H54 (cell line): ENCODE measurements around the gene CUL9.

ENCODE experiments used
- DNase-seq: peaks from one replicate; pipeline ENCODE4 v3.0.0; 2011; ENCODE audit warnings: low spot score, mixed read lengths; ENCODE audit not compliant: insufficient read length
- FAIRE-seq: peaks from 3 replicates; lab custom pipeline; 2011; peaks lifted over from hg19 to GRCh38; lab: Jason Lieb, UNC
- POLR2A ChIP-seq: IDR thresholded peaks from 2 replicates; pipeline ENCODE4 v1.6.1; 2011; ENCODE audit warnings: low read depth, mild to moderate bottlenecking, low read length

Gene CUL9

DNA sequence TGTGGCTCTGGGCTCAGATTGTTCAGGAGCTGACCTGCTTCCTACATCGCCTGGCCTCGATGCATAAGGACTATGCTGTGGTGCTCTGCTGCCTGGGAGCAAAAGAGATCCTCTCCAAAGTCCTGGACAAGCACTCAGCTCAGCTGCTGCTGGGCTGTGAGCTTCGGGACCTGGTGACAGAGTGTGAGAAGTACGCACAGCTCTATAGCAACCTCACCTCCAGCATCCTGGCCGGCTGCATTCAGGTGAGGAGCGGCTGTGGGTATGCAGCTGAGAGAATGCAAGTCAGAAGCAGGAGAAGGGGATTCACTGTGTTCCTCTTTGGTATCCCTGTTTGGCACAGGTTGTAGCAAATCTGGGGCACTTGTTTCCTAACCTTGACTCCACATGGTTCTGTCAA lies 17.9 kb downstream of the CUL9 start:
- no peak for DNase-seq
- FAIRE-seq: no peak
- TF ChIP-seq POLR2A: no peak

DNA sequence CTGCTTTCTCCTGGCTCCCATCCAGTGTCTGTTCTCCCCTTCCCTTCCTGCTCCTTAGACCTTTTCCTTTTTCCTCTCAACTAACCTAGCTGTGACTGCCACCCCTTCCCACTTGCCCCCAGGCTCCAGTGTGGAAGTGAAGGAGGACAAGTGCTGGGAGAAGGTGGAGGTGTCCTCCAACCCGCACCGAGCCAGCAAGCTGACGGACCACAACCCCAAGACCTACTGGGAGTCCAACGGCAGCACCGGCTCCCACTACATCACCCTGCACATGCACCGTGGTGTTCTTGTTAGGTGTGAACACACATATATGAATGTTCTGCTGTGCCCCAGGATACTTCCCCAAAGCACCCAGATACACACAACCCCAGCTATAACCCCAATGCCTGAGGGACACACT lies 18.5 kb downstream of the CUL9 start:
- no peak for TF ChIP-seq POLR2A
- DNase-seq: no peak
- no peak for FAIRE-seq

DNA sequence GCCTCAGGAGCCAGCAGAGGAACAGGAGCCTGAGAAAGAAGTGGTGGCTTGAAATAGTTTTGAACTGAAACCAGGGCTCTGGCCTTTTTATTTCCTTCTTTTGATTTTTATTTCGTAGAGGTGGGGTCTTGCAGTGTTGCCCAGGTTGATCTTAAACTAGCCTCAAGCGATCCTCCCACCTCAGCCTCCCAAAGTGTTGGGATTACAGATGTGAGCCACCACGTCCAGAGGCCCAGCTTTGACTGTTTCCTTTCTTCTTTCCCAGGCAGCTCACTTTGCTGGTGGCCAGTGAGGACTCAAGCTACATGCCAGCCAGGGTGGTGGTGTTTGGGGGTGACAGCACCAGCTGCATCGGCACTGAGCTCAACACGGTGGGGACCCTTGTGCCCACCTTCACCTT lies 20.5 kb downstream of the CUL9 start:
- DNase-seq (no peak), FAIRE-seq (no peak)
- TF ChIP-seq POLR2A: no peak

DNA sequence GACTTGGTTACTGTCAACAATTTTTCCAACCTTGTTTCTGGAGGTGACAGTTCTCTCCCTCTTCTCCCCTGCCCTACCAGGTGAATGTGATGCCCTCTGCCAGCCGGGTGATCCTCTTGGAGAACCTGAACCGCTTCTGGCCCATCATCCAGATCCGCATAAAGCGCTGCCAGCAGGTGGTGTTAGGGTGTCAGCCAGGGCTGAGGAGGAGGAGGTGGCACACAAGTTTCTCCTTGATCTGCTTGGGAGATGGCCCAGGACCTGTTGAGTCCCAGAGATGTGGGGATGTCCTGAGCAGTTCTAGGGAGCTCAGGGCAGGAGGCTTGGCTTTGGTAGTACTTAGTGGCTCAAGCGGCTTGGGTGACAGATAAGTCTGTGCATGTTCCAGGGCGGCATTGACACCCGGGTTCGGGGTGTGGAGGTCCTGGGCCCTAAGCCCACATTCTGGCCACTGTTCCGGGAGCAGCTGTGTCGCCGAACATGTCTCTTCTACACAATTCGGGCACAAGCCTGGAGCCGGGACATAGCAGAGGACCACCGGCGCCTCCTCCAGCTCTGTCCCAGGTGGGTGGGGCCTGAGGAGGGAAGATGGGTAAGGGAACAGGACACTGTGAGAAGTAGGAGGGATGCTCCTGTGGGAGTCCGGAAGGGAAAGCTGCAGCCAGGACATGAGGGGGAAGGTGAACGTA lies 21.2 kb downstream of the CUL9 start:
- FAIRE-seq (no peak), DNase-seq (no peak)
- TF ChIP-seq POLR2A: no peak

DNA sequence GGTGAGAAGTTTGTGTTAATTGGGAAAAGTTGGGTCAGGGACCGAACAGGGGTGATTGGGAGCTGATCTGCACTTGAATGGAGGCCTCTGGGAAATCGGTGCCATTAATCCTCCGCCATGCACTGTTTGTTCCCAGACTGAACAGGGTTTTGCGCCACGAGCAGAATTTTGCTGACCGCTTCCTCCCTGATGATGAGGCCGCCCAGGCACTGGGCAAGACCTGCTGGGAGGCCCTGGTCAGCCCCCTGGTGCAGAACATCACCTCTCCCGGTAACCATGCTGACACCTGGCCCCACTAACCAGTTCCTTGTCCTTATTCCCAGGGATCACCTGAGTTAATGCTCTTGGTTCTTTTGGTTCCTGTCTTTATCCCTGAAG lies 21.7 kb downstream of the CUL9 start:
- no peak for TF ChIP-seq POLR2A
- FAIRE-seq: no peak
- no peak for DNase-seq

DNA sequence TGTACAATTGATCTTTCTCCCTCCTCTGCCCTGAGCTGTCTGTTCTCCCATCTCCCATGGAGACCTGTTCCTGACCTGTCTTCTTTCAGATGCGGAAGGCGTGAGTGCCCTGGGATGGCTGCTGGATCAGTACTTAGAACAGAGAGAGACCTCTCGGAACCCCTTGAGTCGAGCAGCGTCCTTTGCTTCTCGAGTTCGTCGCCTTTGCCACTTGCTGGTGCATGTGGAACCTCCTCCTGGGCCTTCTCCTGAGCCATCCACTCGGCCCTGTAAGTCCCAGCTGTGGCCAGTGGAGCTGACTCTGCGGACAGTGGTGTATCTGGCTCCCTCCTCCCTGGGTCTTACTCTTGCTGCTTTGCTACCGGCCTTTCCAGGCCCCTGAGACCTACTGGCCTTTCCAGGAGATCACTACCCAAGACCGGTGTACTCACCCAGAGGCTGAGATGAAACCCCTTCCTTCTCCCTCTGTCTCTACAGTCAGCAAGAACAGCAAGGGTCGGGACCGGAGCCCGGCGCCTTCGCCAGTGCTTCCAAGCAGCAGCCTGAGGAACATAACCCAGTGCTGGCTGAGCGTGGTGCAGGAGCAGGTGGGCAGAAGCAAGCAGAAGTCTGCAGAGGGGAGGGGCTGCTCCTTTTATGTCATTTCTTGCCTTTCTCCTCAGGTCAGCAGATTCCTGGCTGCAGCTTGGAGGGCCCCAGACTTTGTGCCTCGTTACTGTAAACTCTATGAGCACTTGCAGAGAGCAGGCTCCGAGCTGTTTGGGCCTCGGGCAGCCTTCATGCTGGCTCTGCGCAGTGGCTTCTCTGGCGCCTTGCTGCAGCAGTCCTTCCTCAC lies 22.5 kb downstream of the CUL9 start:
- no peak for FAIRE-seq
- no peak for TF ChIP-seq POLR2A
- no peak for DNase-seq

DNA sequence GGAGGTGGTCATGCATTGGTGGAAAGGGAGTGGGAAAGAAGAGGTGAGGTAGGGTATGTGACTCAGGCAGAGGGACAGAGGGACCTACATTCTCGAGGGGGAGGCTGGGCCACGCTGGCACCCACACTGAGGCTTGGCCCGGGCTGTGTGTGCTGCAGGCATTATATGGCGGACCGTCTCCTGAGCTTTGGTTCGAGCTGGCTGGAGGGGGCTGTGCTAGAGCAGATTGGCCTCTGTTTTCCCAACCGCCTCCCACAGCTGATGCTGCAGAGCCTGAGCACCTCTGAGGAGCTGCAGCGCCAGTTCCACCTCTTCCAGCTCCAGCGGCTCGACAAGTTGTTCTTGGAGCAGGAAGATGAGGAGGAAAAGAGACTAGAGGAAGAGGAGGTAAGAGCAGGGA lies 23.9 kb downstream of the CUL9 start:
- TF ChIP-seq POLR2A: no peak
- no peak for DNase-seq
- FAIRE-seq: no peak

DNA sequence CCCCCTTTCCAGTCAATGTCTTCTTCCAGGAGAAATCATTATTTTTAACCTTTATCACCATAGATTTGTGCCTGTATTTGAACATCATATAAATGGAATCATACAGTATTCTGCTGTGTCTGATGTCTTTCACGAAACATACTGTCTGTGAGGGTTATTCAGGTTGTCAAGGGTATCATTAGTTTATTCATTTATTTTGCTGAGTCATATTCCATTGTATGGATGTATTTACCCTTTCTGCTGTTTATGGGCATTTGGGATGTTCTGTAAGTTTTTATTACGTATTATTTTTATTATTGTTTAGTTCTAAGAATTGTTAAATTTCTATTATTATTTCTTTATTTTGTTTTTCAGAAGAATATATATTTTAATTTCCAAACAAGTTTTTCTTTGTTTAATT lies 25.3 kb downstream of the CUL9 start:
- no peak for TF ChIP-seq POLR2A
- FAIRE-seq: no peak
- no peak for DNase-seq

DNA sequence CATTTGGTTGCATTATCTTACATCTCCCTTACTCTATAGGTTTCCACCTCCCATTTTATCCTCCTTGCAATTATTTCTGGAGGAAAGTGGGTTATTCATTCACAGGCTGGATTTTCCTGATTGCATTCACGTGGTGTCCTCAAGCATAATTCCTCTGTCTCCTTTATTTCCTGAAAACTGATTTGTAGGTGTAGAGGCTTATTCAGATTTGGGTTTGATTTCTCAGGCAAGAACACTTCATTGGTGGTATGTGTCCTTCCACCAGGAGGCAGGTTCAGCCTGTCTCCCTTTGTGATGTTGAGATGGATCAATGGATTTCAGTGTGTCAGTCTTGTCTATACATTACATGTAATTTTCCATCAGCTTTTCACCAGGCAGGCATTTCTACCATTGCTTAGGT lies 30.0 kb downstream of the CUL9 start:
- FAIRE-seq (no peak), DNase-seq (no peak)
- no peak for TF ChIP-seq POLR2A

DNA sequence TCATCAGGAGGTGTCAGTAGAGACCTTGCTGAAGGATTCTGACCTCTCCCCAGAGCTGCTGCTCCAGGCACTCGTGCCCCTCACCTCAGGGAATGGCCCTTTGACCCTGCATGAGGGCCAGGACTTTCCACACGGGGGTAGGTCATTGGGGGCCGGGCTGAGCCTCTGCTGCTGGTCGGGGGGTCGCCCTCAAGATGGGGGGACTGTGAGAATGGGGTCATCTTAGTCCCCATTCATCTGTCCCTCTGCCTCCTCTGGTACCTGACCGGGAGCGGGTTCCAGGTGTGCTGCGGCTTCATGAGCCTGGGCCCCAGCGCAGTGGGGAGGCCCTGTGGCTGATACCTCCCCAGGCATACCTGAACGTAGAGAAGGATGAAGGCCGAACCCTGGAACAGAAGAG lies 31.4 kb downstream of the CUL9 start:
- DNase-seq (no peak), FAIRE-seq (no peak)
- no peak for TF ChIP-seq POLR2A

DNA sequence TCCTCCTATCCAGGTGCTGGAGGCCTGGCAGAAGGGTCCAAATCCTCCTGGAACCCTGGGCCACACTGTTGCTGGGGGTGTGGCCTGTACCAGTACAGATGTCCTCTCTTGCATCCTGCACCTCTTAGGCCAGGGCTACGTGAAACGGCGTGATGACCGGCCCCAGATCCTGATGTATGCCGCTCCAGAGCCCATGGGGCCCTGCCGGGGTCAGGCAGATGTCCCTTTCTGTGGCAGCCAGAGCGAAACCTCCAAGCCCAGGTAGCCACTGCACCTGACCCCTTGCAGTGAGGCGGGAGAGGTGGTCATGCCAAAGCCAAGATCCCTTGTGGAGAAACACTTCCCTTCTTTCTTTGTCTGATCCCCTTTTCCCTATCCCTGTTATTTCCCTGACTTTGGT lies 33.1 kb downstream of the CUL9 start:
- DNase-seq (no peak), FAIRE-seq (no peak)
- no peak for TF ChIP-seq POLR2A

DNA sequence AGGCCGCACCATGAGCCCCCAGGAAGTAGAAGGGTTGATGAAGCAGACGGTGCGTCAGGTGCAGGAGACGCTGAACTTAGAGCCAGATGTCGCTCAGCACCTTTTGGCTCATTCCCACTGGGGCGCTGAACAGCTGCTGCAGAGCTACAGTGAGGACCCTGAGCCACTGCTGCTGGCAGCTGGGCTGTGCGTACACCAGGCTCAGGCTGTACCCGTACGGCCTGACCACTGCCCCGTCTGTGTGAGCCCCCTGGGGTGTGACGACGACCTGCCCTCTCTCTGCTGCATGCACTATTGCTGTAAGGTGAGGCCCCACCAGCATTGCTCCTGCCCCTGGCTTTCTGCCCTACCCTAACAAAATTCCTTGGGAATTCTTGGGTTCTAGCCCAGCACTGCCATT lies 34.2 kb downstream of the CUL9 start:
- no peak for TF ChIP-seq POLR2A
- no peak for DNase-seq
- FAIRE-seq: no peak

DNA sequence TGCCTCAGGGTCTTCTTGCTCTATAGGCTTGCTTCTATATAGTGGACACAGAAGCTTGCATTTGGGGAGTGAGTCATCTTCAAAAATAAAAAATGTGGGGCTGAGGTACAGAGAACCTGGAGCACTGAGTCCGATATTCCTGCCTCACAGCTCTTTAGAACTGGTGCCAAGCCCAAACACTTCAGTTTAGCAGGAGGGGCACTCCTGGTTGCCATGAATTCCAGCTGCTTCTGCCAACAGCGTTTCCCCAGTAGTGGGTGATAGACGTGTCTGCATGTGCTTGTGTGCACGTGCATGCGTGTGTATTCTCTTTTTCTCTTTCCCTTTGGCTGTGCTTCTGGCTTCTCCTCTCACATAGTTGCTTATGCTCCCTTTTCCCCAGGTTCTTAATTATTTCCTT lies 35.4 kb downstream of the CUL9 start:
- FAIRE-seq (no peak), DNase-seq (no peak)
- TF ChIP-seq POLR2A: no peak

DNA sequence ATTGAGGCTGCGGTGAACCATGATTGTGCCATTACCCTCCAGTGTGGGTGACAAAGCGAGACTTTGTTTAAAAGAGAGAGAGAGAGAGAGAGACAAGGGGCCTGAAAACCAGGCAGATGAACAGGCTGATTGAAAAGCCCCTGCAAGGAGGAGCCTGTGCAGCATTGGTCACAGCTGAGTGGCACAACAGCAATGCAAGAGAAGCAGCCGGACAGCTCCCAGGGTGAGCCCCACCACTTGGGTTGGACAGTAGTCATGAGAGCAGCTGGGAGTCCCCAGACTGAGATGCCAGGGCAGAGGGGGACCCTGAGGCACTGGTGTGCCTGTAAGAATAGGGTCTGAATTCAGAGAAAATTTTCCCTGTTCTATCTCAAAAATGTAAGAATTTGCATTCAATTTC lies 37.1 kb downstream of the CUL9 start:
- DNase-seq (no peak), FAIRE-seq (no peak)
- no peak for TF ChIP-seq POLR2A

DNA sequence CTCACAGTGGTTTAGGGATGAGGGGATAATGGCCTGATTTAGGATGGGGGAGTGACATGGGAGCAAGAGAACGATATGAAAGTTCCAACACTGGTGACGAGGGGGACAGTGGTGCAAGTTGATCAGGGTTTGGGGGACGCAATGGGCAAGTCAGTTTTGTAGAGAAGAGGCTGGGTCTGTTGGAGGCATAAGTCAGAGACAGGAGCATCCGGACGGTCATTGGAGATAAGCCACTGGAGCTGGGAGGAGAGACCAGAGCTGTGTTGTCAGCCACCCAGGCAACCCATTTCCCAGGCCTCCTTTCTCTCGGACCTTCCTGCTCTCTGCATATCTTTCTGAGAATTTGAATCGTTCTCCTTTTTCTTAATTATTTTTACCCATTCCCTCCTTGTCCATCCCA lies 37.8 kb downstream of the CUL9 start:
- TF ChIP-seq POLR2A: no peak
- FAIRE-seq (no peak), DNase-seq (no peak)
